Stimulated activated CD8-positive, alpha-beta memory T cell treated with anti-CD3 and anti-CD28 coated beads, Interleukin-7, amount 100 ng/mL, for 48 hours (primary cell): ENCODE results near the gene CRTC2.
"Not testable (repeated sequence)": the region's sequence is repeated elsewhere in the genome, so short reads cannot be mapped to it uniquely, and the experiment has no call there.

Experiments used
- DNase-seq, 2 donors: peaks; one replicate each; pipeline ENCODE4 v3.0.0-alpha.2; 2020; ENCODE audit warnings: low read depth in 1 of 2; ENCODE audit errors: extremely low read depth in 1 of 2

The CRTC2 gene

GRCh38 chr1:153958111-153958960 lies at the start of gene CRTC2:
Gene CRTC2 (minus strand): TSS chr1:153958612. CDS start chr1:153958497, 115 bp downstream.
- peak; percentile 90 to 99 for DNase-seq

- DNase-seq, result no peak
Measured at GRCh38 chr1:154006136-154006535, 47.7 kb upstream of the CRTC2 start.

- no peak for DNase-seq
Measured at GRCh38 chr1:154000420-154000819, 42.0 kb upstream of the CRTC2 start.

- DNase-seq, result not testable (repeated sequence)
Measured at GRCh38 chr1:153996882-153997281, 38.5 kb upstream of the CRTC2 start.

GRCh38 chr1:153995640-153996039 lies 37.2 kb upstream of the CRTC2 start:
- DNase-seq, result no peak

GRCh38 chr1:153995202-153995601 lies 36.8 kb upstream of the CRTC2 start:
- DNase-seq, result no peak

GRCh38 chr1:153991806-153992205 lies 33.4 kb upstream of the CRTC2 start:
- no peak for DNase-seq

GRCh38 chr1:153991151-153991630 lies 32.8 kb upstream of the CRTC2 start:
- DNase-seq, result no peak

- peak; percentile 64 to 87 for DNase-seq
Measured at GRCh38 chr1:153990468-153991150, 32.2 kb upstream of the CRTC2 start, which contains the start of gene RPS27. Gene RPS27 (plus strand): TSS chr1:153990762. CDS start chr1:153990797, 35 bp downstream.

- no peak for DNase-seq
Measured at GRCh38 chr1:153987621-153988020, 29.2 kb upstream of the CRTC2 start.

GRCh38 chr1:153985941-153986761 lies 27.7 kb upstream of the CRTC2 start, which contains the start of gene RAB13:
Gene RAB13 (minus strand): TSS chr1:153986339. CDS start chr1:153986236, 103 bp downstream.
- DNase-seq, result no peak

GRCh38 chr1:153985341-153985912 lies 27.0 kb upstream of the CRTC2 start:
- DNase-seq, result peak; percentile 35 to 49

- DNase-seq, result no peak
Measured at GRCh38 chr1:153984123-153984894, 25.9 kb upstream of the CRTC2 start.

- DNase-seq, result not testable (repeated sequence)
Measured at GRCh38 chr1:153981735-153982134, 23.3 kb upstream of the CRTC2 start.

- DNase-seq, result not testable (repeated sequence)
Measured at GRCh38 chr1:153979091-153979490, 20.7 kb upstream of the CRTC2 start.

- no peak for DNase-seq
Measured at GRCh38 chr1:153978274-153978909, 20.0 kb upstream of the CRTC2 start.

GRCh38 chr1:153977250-153978240 lies 19.1 kb upstream of the CRTC2 start, which contains the start of gene JTB:
Gene JTB (minus strand): TSS chr1:153977674. CDS start chr1:153977252, 422 bp downstream.
- peak; percentile 64 to 81 for DNase-seq

GRCh38 chr1:153976819-153977249 lies 18.4 kb upstream of the CRTC2 start:
- no peak for DNase-seq
